Heart left ventricle (tissue), 16 donors: Measurements from ENCODE around the gene LRFN5. TPM values are rescaled to one million over a fixed set of nuclear protein-coding genes. Genes with fewer than 3 reads are reported as not detected.

ENCODE experiments used
- ATAC-seq, 4 donors: fragments of 200-7000 bp; cut with Tn5 transposase; one replicate each; pipeline ENCODE4 v1.9.1; 2020 to 2022; ENCODE audit warnings: moderate library complexity in 4 of 4, mild to moderate bottlenecking in 3 of 4, moderate number of reproducible peaks in 1 of 4
- DNase-seq, 5 donors: peaks; one replicate each; pipeline ENCODE4 v3.0.0-alpha.2; 2020
- H3K27ac ChIP-seq, 12 donors: fragments of 200-600 bp; sonication (generic) in 4 of 12; one replicate each; pipeline versions ENCODE4 v1.5.0 to v1.8.0; 2016 to 2022; ENCODE audit warnings: mild to moderate bottlenecking in 2 of 12
- H3K27me3 ChIP-seq, 9 donors: fragments of 200-600 bp; sonication (generic) in 2 of 9; one replicate each; pipeline versions ENCODE4 v1.5.1 to v1.8.0; 2016 to 2022; ENCODE audit warnings: mild to moderate bottlenecking in 3 of 9
- H3K36me3 ChIP-seq, 9 donors: fragments of 200-600 bp; sonication (generic) in 2 of 9; one replicate each; pipeline versions ENCODE4 v1.5.0 to v1.8.0; 2018 to 2022; ENCODE audit warnings: mild to moderate bottlenecking in 2 of 9
- H3K4me1 ChIP-seq, 12 donors: fragments of 200-600 bp; sonication (generic) in 4 of 12; one replicate each; pipeline versions ENCODE4 v1.5.0 to v1.8.0; 2016 to 2022; ENCODE audit warnings: mild to moderate bottlenecking in 3 of 12
- H3K4me3 ChIP-seq, 12 donors: fragments of 200-600 bp; sonication (generic) in 4 of 12; one replicate each; pipeline versions ENCODE4 v1.5.0 to v1.8.0; 2017 to 2022; ENCODE audit warnings: mild to moderate bottlenecking in 9 of 12, moderate library complexity in 4 of 12
- H3K9me3 ChIP-seq, 12 donors: fragments of 200-600 bp; sonication (generic) in 4 of 12; one replicate each; pipeline versions ENCODE4 v1.5.0 to v1.8.0; 2016 to 2022; ENCODE audit warnings: mild to moderate bottlenecking in 1 of 12
- CTCF ChIP-seq, 12 donors: fragments of 200-600 bp; sonication (generic) in 4 of 12; IDR thresholded peaks; one replicate each; pipeline versions ENCODE4 v1.5.0 to v1.8.0; 2018 to 2022; ENCODE audit warnings: antibody characterized with exemption in 12 of 12, mild to moderate bottlenecking in 5 of 12
- POLR2A ChIP-seq, 2 donors: fragments of 450-650 bp; IDR thresholded peaks; one replicate each; pipeline ENCODE4 v1.6.1; 2017; ENCODE audit warnings: antibody characterized with exemption in 2 of 2, mild to moderate bottlenecking in 2 of 2, moderate library complexity in 2 of 2
- WGBS, 4 donors: extraction: QIAGEN DNeasy Blood & Tissue Kit in 2 of 4; methylation state at CpG; one replicate each; pipeline versions ENCODE4 v1.1.5 to v1.1.7; 2013 to 2018; 5-methylcytosine and 5-hydroxymethylcytosine counted together
- intact Hi-C, 10 donors: fragments of 100-400 bp; cut with DNase I; formaldehyde crosslinking; loops; one replicate each; pipeline versions ENCODE4 v1.11.1 to v1.14.2; 2022
- polyA plus RNA-seq, 2 donors: library from polyadenylated mRNA; stranded (reverse); fragments of 200-250 nt; gene quantifications; one replicate each; pipeline ENCODE4 v1.2.3, GENCODE V29; 2013
- total RNA-seq, 9 donors: library from RNA; depleted of rRNA in 2 of 9; stranded (reverse); fragments of >200 nt in 2 of 9; fragmentation: NEBNext Ultra II Directional in 3 of 9; extraction: Animal tissue kit (Norgen Biotek cat#: 25700) in 3 of 9; gene quantifications; one replicate each; pipeline versions ENCODE4 v1.1.0 to v1.2.4, GENCODE V29; 2016 to 2023
- donor health status: ischemic (EF 13 %, LVEDD 7.1; RV severe dilation, severe dysfunction).
- donor health status: healthy with polysubstance abuse.
- donor health status: DM: no; HTN: yes; CAD: no.
- donor health status: DM: no; HTN: no; CAD: no.
- donor health status: ischemic (EF 25% LVEDD 6.9; RV normal size, moderate dysfunction).
- donor health status: ischemic (EF 25% LVEDD 5.7; RV mildly dilated, moderate dysfunction).
- donor health status: healthy.
- donor health status: DM: yes; HTN: yes; CAD: no.
- donor health status: ischemic (EF 35%, LVEDD 5.7; RV mildly dilated, moderate dysfunction).
- donor health status: nonischemic (EF 11% LVEDD 7.7; RV severe dilation, severe dysfunction).
- donor health status: DM: yes; HTN: yes; CAD: no.
- donor health status: PGD.
- donor health status: ischemic (EF 29% LVEDD 5.4; RV normal size, mild dysfunction).
- donor health status: nonischemic (EF 23%, LVEDD 6.1; RV moderate dilation, normal function).

LRFN5 gene
- total and polyA plus RNA-seq, 11 donors = 0.11 to 0.91 (median 0.38) TPM

- H3K9me3 ChIP-seq = no peaks in the 10 kb centered on the region
- WGBS, 4 donors = 3 to 8% (median 6%) methylated on average over 15 of the region's 15 CpGs
- peaks cover 6 to 78% (median 42%) of the 10 kb centered on the region in 9 donors for H3K27me3 ChIP-seq
- intact Hi-C loops = no loop called here
- TF ChIP-seq CTCF (IDR thresholded peaks at IDR 0.05) (no peak), POLR2A (IDR thresholded peaks at IDR 0.05) (no peak)
- DNase-seq = no peak
- no peak overlapping the region for H3K27ac ChIP-seq
- peak overlapping the region in 9 of 12 donors; percentile 50 to 72 (median 58) for H3K4me3 ChIP-seq
- ATAC-seq = no peak
- peaks cover 0 to 40% (median 8%) of the 10 kb centered on the region in 12 donors for H3K4me1 ChIP-seq
- H3K36me3 ChIP-seq = no peaks in the 10 kb centered on the region
These were observed 2.2 kb downstream of the LRFN5 start for GRCh38 chr14:41608681-41609390.

GRCh38 chr14:41609704-41610183 is 3.1 kb downstream of the LRFN5 start:
- peak in 4 of 5 donors; percentile 33 to 68 (median 54) for DNase-seq
- Histone ChIP-seq H3K4me3 (peak overlapping the region; percentile 5 to 72 (median 50)), H3K27me3 (peaks cover 6 to 72% (median 42%) of the 10 kb centered on the region in 9 donors), H3K36me3 (no peaks in the 10 kb centered on the region), H3K27ac (peak overlapping the region in 1 of 12 donors; percentile 7), H3K9me3 (no peaks in the 10 kb centered on the region), H3K4me1 (peaks cover 0 to 40% (median 8%) of the 10 kb centered on the region in 12 donors)
- intact Hi-C loops = no loop called here
- 0 to 2% (median 1%) methylated on average over 13 to 24 of the region's 24 CpGs for WGBS, 4 donors
- TF ChIP-seq CTCF (IDR thresholded peaks at IDR 0.05) (peak in 5 of 12 donors; percentile 8 to 47 (median 27)), POLR2A (IDR thresholded peaks at IDR 0.05) (no peak)
- ATAC-seq = peak in 3 of 4 donors; percentile 38 to 68 (median 61)

- Histone ChIP-seq H3K36me3 (no peaks in the 10 kb centered on the region), H3K4me1 (peaks cover 0 to 2% (median 0%) of the 10 kb centered on the region in 12 donors), H3K4me3 (no peak overlapping the region), H3K9me3 (no peaks in the 10 kb centered on the region), H3K27me3 (peaks cover 0 to 18% (median 3%) of the 10 kb centered on the region in 9 donors), H3K27ac (no peak overlapping the region)
- intact Hi-C loops = no loop called here
- ATAC-seq (no peak), DNase-seq (no peak)
- 85 to 89% (median 87%) methylated on average over 2 of the region's 2 CpGs for WGBS, 4 donors
- TF ChIP-seq CTCF (IDR thresholded peaks at IDR 0.05) (no peak), POLR2A (IDR thresholded peaks at IDR 0.05) (no peak)
These were observed 8.4 kb downstream of the LRFN5 start for GRCh38 chr14:41615011-41615595.

GRCh38 chr14:41623736-41624135 is 17.1 kb downstream of the LRFN5 start:
- intact Hi-C loops = no loop called here
- DNase-seq = no peak

More at GRCh38 chr14:41623736-41624135, 17.1 kb downstream of the LRFN5 start:
- no peaks in the 10 kb centered on the region for H3K36me3 ChIP-seq
- H3K4me3 ChIP-seq = no peak overlapping the region
- no peak overlapping the region for H3K27ac ChIP-seq
- H3K4me1 ChIP-seq = no peaks in the 10 kb centered on the region
- 54 to 66% (median 59%) methylated on average over 1 of the region's 1 CpG for WGBS, 4 donors
- ATAC-seq = no peak
- TF ChIP-seq POLR2A (IDR thresholded peaks at IDR 0.05) (no peak), CTCF (IDR thresholded peaks at IDR 0.05) (no peak)
- no peaks in the 10 kb centered on the region for H3K9me3 ChIP-seq
- peaks cover 0 to 4% (median 0%) of the 10 kb centered on the region in 9 donors for H3K27me3 ChIP-seq
